Activated naive CD8-positive, alpha-beta T cell (primary cell): ENCODE measurements around the gene MYRIP.

Experiments
- H3K27ac Mint-ChIP-seq: one replicate; pipeline ENCODE4 v1.8.0; 2021; ENCODE audit warnings: mixed read lengths
- H3K27me3 Mint-ChIP-seq: one replicate; pipeline ENCODE4 v1.8.0; 2021; ENCODE audit warnings: mixed read lengths
- H3K36me3 Mint-ChIP-seq: one replicate; pipeline ENCODE4 v1.8.0; 2021; ENCODE audit warnings: mixed read lengths
- H3K4me1 Mint-ChIP-seq: one replicate; pipeline ENCODE4 v1.8.0; 2021; ENCODE audit warnings: low read depth, mixed read lengths
- H3K4me3 Mint-ChIP-seq: one replicate; pipeline ENCODE4 v1.8.0; 2021; ENCODE audit warnings: mild to moderate bottlenecking, mixed read lengths
- H3K9me3 Mint-ChIP-seq: one replicate; pipeline ENCODE4 v1.8.0; 2021; ENCODE audit warnings: low read depth, mixed read lengths

The MYRIP gene

GRCh38 chr3:40242638-40243037 is 433.2 kb downstream of the MYRIP start:
- no peak overlapping the region for H3K27ac Mint-ChIP-seq
- H3K9me3 Mint-ChIP-seq, result no peaks in the 10 kb centered on the region
- H3K27me3 Mint-ChIP-seq, result no peaks in the 10 kb centered on the region
- H3K4me1 Mint-ChIP-seq, result no peaks in the 10 kb centered on the region
- peaks cover 5% of the 10 kb centered on the region for H3K36me3 Mint-ChIP-seq
- H3K4me3 Mint-ChIP-seq, result no peak overlapping the region

DNA sequence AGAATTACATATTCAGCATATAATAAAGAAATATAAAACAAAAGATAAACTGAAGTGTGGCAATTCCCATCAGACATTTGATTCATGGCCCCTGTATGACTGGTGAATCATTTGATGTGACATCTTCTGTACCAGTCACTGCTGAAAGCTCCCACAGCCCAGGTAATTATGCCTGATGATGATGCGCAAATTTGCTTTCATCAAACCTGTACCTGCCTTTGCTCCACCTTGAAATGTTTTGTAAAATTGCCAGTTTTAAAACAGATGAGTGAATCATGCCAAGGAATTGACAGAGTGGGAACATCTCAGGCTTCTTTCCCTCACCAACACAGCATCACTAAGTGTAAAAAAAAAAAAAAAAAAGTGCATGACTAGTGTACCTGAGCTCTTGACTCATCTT is 433.6 kb downstream of the MYRIP start:
- Mint-ChIP-seq H3K4me1 (no peaks in the 10 kb centered on the region), H3K27ac (no peak overlapping the region), H3K4me3 (no peak overlapping the region), H3K36me3 (peaks cover 5% of the 10 kb centered on the region), H3K27me3 (no peaks in the 10 kb centered on the region), H3K9me3 (no peaks in the 10 kb centered on the region)

DNA sequence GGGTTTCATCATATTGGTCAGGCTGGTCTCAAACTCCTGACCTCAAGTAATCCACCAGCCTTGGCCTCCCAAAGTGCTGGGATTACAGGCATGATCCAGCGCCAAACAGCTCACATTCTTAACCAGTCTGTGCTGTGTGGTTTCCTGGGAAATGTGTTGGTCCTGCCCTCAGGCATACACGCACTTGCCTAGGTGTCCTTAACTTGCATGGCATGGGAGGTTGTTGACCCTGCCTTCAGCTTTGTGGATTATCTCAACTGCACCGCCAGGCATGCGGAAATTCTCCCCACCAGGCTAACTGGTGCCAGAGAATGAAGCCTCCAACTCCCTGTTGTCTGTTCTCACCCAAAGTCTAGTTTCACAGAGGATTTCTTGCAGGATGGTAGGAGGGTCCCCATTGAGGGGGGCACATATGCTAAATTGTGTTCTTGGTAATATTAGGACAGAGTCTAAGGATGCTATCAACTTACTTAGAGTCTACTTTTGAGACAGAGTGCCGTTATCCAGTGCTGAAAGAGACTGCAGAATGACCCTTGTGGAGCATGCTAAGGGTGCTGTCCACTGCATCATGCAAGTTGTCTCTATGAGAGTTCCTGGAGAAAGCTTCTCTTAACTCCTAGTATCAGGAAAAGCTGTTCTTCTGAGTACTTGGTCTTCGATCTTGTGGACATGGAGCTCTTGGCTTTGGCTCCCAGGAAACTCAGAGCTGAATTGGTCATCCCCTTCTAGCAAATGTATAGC is 438.5 kb downstream of the MYRIP start:
- H3K4me3 Mint-ChIP-seq, result no peak overlapping the region
- no peaks in the 10 kb centered on the region for H3K4me1 Mint-ChIP-seq
- peaks cover 7% of the 10 kb centered on the region for H3K36me3 Mint-ChIP-seq
- H3K27me3 Mint-ChIP-seq, result no peaks in the 10 kb centered on the region
- no peak overlapping the region for H3K27ac Mint-ChIP-seq
- no peaks in the 10 kb centered on the region for H3K9me3 Mint-ChIP-seq

GRCh38 chr3:40248591-40248990 is 439.2 kb downstream of the MYRIP start:
- Mint-ChIP-seq H3K4me1 (no peaks in the 10 kb centered on the region), H3K36me3 (peaks cover 7% of the 10 kb centered on the region), H3K27ac (no peak overlapping the region), H3K27me3 (no peaks in the 10 kb centered on the region), H3K9me3 (no peaks in the 10 kb centered on the region), H3K4me3 (no peak overlapping the region)

DNA sequence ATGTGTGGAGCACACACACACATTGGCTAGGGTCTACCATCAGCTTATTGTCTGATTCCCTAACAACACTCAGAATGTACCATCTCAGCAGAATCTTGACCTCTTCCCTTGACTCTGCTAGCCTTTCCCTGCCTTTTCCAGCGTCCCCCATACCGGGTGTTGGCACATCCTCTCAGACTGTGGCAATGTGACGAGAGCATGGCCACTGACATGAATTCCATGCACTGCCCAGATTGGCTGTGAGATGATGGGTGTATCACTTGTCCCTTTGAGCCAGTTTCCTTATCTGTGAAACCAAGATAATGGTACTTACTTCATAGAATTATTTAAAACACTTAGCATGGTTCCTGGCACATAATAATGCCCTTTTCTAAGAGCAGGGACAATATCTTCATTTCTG is 439.8 kb downstream of the MYRIP start:
- Mint-ChIP-seq H3K9me3 (no peaks in the 10 kb centered on the region), H3K4me1 (no peaks in the 10 kb centered on the region), H3K27ac (no peak overlapping the region), H3K27me3 (no peaks in the 10 kb centered on the region), H3K4me3 (no peak overlapping the region), H3K36me3 (peaks cover 7% of the 10 kb centered on the region)

GRCh38 chr3:40254491-40254890 is 445.1 kb downstream of the MYRIP start:
- H3K4me3 Mint-ChIP-seq, result no peak overlapping the region
- no peaks in the 10 kb centered on the region for H3K27me3 Mint-ChIP-seq
- no peak overlapping the region for H3K27ac Mint-ChIP-seq
- H3K9me3 Mint-ChIP-seq, result no peaks in the 10 kb centered on the region
- H3K4me1 Mint-ChIP-seq, result no peaks in the 10 kb centered on the region
- peaks cover 2% of the 10 kb centered on the region for H3K36me3 Mint-ChIP-seq

DNA sequence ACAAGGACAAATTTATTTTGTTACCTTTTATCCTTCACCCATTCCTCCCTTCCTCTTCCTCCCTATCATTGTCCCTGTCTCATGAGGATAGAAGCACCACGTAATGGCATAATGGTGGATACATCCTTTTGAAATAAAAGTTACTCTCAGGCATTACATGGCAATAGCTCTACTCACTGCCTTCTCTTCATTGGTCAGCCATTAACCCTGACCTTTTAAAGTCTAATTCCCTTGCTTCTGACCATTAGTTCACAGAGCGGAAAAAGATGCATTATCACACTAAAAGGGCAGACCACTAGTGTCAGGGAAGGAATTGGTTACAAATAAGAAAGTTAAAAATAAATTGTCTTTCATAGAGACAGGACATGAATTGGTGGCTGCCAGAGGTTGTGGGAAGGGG is 445.5 kb downstream of the MYRIP start:
- Mint-ChIP-seq H3K4me3 (no peak overlapping the region), H3K4me1 (no peaks in the 10 kb centered on the region), H3K27me3 (no peaks in the 10 kb centered on the region), H3K9me3 (no peaks in the 10 kb centered on the region), H3K36me3 (peaks cover 2% of the 10 kb centered on the region), H3K27ac (no peak overlapping the region)

GRCh38 chr3:40255532-40255931 is 446.1 kb downstream of the MYRIP start:
- H3K36me3 Mint-ChIP-seq, result no peaks in the 10 kb centered on the region
- H3K27me3 Mint-ChIP-seq, result no peaks in the 10 kb centered on the region
- no peak overlapping the region for H3K27ac Mint-ChIP-seq
- no peak overlapping the region for H3K4me3 Mint-ChIP-seq
- no peaks in the 10 kb centered on the region for H3K9me3 Mint-ChIP-seq
- no peaks in the 10 kb centered on the region for H3K4me1 Mint-ChIP-seq

DNA sequence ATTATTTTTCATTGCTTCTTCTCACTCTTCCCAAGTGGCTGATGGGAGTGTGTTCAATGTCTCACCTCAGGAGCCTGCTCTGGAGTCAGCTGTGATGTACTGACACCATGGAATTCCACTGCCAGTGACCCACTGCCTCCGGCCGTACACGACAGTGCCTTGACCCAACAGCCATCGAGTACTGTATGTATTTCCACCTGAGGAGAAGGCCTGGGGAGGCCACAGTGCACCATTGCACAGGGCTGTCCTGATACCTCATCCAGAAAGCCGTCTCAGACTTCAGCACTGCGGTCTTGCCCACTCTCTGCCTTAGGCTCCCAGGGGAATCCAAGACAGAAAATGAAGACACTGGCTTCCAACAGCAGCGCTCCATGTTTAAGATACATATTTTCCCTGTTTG is 448.7 kb downstream of the MYRIP start:
- Mint-ChIP-seq H3K27me3 (no peaks in the 10 kb centered on the region), H3K36me3 (peaks cover 1% of the 10 kb centered on the region), H3K4me1 (no peaks in the 10 kb centered on the region), H3K9me3 (no peaks in the 10 kb centered on the region), H3K4me3 (no peak overlapping the region), H3K27ac (no peak overlapping the region)

GRCh38 chr3:40258555-40258954 is 449.1 kb downstream of the MYRIP start:
- no peak overlapping the region for H3K27ac Mint-ChIP-seq
- H3K9me3 Mint-ChIP-seq, result no peaks in the 10 kb centered on the region
- H3K4me3 Mint-ChIP-seq, result no peak overlapping the region
- no peaks in the 10 kb centered on the region for H3K4me1 Mint-ChIP-seq
- no peaks in the 10 kb centered on the region for H3K27me3 Mint-ChIP-seq
- peaks cover 2% of the 10 kb centered on the region for H3K36me3 Mint-ChIP-seq

GRCh38 chr3:40262331-40262730 is 452.9 kb downstream of the MYRIP start:
- Mint-ChIP-seq H3K4me1 (no peaks in the 10 kb centered on the region), H3K27me3 (no peaks in the 10 kb centered on the region), H3K36me3 (peaks cover 8% of the 10 kb centered on the region), H3K27ac (no peak overlapping the region), H3K4me3 (no peak overlapping the region), H3K9me3 (no peaks in the 10 kb centered on the region)

GRCh38 chr3:40264451-40264850 is 455.0 kb downstream of the MYRIP start:
- no peak overlapping the region for H3K27ac Mint-ChIP-seq
- no peaks in the 10 kb centered on the region for H3K27me3 Mint-ChIP-seq
- H3K4me3 Mint-ChIP-seq, result no peak overlapping the region
- peaks cover 10% of the 10 kb centered on the region for H3K36me3 Mint-ChIP-seq
- H3K9me3 Mint-ChIP-seq, result no peaks in the 10 kb centered on the region
- no peaks in the 10 kb centered on the region for H3K4me1 Mint-ChIP-seq

- no peaks in the 10 kb centered on the region for H3K4me1 Mint-ChIP-seq
- H3K27ac Mint-ChIP-seq, result no peak overlapping the region
- no peak overlapping the region for H3K4me3 Mint-ChIP-seq
- H3K36me3 Mint-ChIP-seq, result peaks cover 14% of the 10 kb centered on the region
- H3K27me3 Mint-ChIP-seq, result no peaks in the 10 kb centered on the region
- H3K9me3 Mint-ChIP-seq, result no peaks in the 10 kb centered on the region
Observed at GRCh38 chr3:40265181-40265580, 455.8 kb downstream of the MYRIP start.

DNA sequence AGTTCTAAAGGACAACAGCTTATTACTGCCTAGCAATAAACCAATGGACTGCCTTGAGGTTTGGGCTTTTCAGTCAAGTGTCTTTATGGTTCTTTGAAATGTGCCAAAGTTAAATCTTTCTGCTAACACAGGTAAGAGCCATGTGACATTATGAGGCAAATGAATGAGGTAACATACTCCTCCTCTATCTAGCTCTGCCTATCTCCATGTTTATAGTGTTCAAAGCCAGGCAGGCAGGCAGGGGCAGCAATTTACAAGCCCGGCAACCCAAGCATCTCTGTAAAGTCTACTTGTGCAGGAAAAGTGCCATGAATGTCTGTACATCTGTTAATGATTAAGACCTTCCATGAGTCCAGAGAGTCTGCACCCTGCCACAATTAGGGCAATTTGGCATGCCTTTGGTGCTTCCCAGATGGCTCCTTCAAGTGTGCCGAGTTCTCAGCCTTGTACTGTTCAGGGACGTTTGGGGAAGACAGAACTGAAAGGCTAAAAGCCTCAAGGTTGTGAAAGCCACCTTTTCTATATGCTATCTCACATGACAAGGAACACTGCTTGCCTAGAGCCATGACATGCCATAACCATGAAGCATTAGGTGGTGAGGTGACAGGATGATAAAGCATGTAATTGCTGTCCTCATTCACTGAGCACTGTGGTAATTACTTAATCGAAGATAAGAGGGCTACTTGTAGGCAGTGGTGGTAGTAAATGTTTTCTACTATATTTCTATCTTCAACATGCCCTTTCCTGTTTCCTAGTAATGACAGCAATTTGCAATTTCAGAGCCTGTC is 458.7 kb downstream of the MYRIP start:
- Mint-ChIP-seq H3K9me3 (no peaks in the 10 kb centered on the region), H3K27me3 (no peaks in the 10 kb centered on the region), H3K27ac (no peak overlapping the region), H3K36me3 (peaks cover 22% of the 10 kb centered on the region), H3K4me1 (no peaks in the 10 kb centered on the region), H3K4me3 (no peak overlapping the region)

- Mint-ChIP-seq H3K36me3 (peaks cover 22% of the 10 kb centered on the region), H3K9me3 (no peaks in the 10 kb centered on the region), H3K4me3 (no peak overlapping the region), H3K4me1 (no peaks in the 10 kb centered on the region), H3K27ac (no peak overlapping the region), H3K27me3 (no peaks in the 10 kb centered on the region)
Observed at GRCh38 chr3:40268802-40269524, 459.6 kb downstream of the MYRIP start.
